ENCODE results near the gene MAPRE3. TPM values are rescaled to one million over a fixed set of nuclear protein-coding genes. Genes with fewer than 3 reads are reported as not detected.

MAPRE3 gene
- total RNA-seq, 1 donor from 2014 or later = 27.0 TPM

DNA sequence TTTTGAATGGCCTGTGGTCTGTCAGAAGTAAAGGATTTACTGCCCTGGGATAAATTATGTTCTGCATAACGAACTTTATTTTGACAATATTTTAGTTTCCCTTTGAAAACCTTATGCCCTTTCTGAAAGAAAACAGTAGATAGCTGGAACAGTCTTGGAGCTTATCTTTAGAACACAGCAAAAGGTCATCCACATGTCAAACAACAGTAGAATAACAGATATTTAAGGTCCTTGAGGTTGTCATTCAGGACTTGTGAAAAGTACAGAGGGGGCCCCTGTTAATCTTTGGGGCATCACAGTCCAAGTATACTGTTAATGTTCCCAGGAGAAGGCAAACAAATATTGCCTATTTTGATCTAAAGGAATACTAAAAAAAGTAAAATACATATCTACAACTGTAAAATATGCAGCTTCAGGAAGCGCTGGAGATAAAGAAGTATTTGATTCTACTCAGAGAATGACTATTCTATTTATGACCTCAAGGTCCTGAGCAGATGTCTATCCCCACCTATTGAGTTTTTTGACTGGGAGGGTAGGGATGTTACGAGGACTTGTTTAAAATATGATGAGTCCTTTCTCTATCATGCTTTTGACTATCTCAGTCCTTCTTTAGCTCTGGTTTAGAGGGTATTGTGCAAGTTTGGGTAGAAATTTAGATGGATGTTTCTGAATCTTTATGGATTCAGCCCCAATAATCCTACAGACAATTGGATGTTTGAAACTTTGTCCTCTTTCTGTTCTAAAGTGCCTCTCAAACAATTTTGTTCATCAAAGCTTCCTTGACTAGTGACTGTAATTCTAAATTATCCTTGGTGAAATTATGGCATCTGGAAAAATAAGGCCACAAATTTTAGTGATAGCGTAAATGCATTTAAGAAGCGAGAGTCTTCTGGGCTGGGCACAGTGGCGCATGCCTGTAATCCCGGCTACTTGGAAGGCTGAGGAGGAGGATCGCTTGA is 37.3 kb downstream of the MAPRE3 start:
- Histone ChIP-seq H3K27me3 (ENCODE audit: insufficient read depth, low read length) (no peaks in the 10 kb centered on the region), H3K4me2 (ENCODE audit: low read length) (no peak overlapping the region), H3K79me2 (ENCODE audit: insufficient read depth, low read length) (no peaks in the 10 kb centered on the region), H3K4me3 (ENCODE audit: insufficient read depth, low read depth, low read length) (no peak overlapping the region), H3K9ac (ENCODE audit: low read length) (no peak overlapping the region), H3K27ac (ENCODE audit: low read depth, low read length) (no peak overlapping the region), H3K36me3 (ENCODE audit: insufficient read depth, low read length) (no peaks in the 10 kb centered on the region), H2AFZ (ENCODE audit: low read depth, low read length) (no peak overlapping the region), H3K9me3 (ENCODE audit: insufficient read depth, low read depth, low read length) (no peaks in the 10 kb centered on the region), H3K4me1 (ENCODE audit: insufficient read depth, low read length) (peaks cover 16% of the 10 kb centered on the region), H4K20me1 (ENCODE audit: insufficient read depth, low read length) (peaks cover 15% of the 10 kb centered on the region)
- TF ChIP-seq, protein P1, sequence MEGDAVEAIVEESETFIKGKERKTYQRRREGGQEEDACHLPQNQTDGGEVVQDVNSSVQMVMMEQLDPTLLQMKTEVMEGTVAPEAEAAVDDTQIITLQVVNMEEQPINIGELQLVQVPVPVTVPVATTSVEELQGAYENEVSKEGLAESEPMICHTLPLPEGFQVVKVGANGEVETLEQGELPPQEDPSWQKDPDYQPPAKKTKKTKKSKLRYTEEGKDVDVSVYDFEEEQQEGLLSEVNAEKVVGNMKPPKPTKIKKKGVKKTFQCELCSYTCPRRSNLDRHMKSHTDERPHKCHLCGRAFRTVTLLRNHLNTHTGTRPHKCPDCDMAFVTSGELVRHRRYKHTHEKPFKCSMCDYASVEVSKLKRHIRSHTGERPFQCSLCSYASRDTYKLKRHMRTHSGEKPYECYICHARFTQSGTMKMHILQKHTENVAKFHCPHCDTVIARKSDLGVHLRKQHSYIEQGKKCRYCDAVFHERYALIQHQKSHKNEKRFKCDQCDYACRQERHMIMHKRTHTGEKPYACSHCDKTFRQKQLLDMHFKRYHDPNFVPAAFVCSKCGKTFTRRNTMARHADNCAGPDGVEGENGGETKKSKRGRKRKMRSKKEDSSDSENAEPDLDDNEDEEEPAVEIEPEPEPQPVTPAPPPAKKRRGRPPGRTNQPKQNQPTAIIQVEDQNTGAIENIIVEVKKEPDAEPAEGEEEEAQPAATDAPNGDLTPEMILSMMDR (IDR thresholded peaks at IDR 0.05; ENCODE audit: insufficient read depth, low read depth, low read length) = no peak
- no peak for TF ChIP-seq EZH2 (IDR thresholded peaks at IDR 0.05; ENCODE audit: insufficient read depth, low read length)
- DNase-seq (ENCODE audit: low read depth) (no peak), FAIRE-seq (no peak)
- Mint-ChIP-seq H3K4me3 (ENCODE audit: unreplicated experiment) (no peak overlapping the region), H3K36me3 (ENCODE audit: low read depth, unreplicated experiment) (peaks cover 8% of the 10 kb centered on the region), H3K27ac (ENCODE audit: unreplicated experiment) (no peak overlapping the region), H3K27me3 (ENCODE audit: low read depth, unreplicated experiment) (peaks cover 1% of the 10 kb centered on the region), H3K4me1 (ENCODE audit: low read depth, unreplicated experiment) (peaks cover 26% of the 10 kb centered on the region), H3K9me3 (ENCODE audit: unreplicated experiment) (no peaks in the 10 kb centered on the region)

- no peak for TF ChIP-seq EZH2 (IDR thresholded peaks at IDR 0.05; ENCODE audit: insufficient read depth, low read length)
- TF ChIP-seq, protein P1 (IDR thresholded peaks at IDR 0.05; ENCODE audit: insufficient read depth, low read depth, low read length) = no peak
- no peak for FAIRE-seq
- Mint-ChIP-seq H3K4me1 (ENCODE audit: low read depth, unreplicated experiment) (peaks cover 24% of the 10 kb centered on the region), H3K27ac (ENCODE audit: unreplicated experiment) (no peak overlapping the region), H3K36me3 (ENCODE audit: low read depth, unreplicated experiment) (peaks cover 9% of the 10 kb centered on the region), H3K9me3 (ENCODE audit: unreplicated experiment) (no peaks in the 10 kb centered on the region), H3K4me3 (ENCODE audit: unreplicated experiment) (no peak overlapping the region), H3K27me3 (ENCODE audit: low read depth, unreplicated experiment) (peaks cover 2% of the 10 kb centered on the region)
- peaks cover 11% of the 10 kb centered on the region for H3K4me1 ChIP-seq (ENCODE audit: insufficient read depth, low read length)
- H3K9me3 ChIP-seq (ENCODE audit: insufficient read depth, low read depth, low read length) = no peaks in the 10 kb centered on the region
- H3K4me3 ChIP-seq (ENCODE audit: insufficient read depth, low read depth, low read length) = no peak overlapping the region
- H3K79me2 ChIP-seq (ENCODE audit: insufficient read depth, low read length) = no peaks in the 10 kb centered on the region
- no peak overlapping the region for H3K27ac ChIP-seq (ENCODE audit: low read depth, low read length)
- no peak overlapping the region for H3K4me2 ChIP-seq (ENCODE audit: low read length)
- H3K36me3 ChIP-seq (ENCODE audit: insufficient read depth, low read length) = no peaks in the 10 kb centered on the region
- H3K27me3 ChIP-seq (ENCODE audit: insufficient read depth, low read length) = no peaks in the 10 kb centered on the region
- DNase-seq (ENCODE audit: low read depth) = no peak
- no peak overlapping the region for H2AFZ ChIP-seq (ENCODE audit: low read depth, low read length)
- no peak overlapping the region for H3K9ac ChIP-seq (ENCODE audit: low read length)
- H4K20me1 ChIP-seq (ENCODE audit: insufficient read depth, low read length) = peaks cover 11% of the 10 kb centered on the region
Observed at GRCh38 chr2:27008678-27009077, 38.2 kb downstream of the MAPRE3 start.

DNA sequence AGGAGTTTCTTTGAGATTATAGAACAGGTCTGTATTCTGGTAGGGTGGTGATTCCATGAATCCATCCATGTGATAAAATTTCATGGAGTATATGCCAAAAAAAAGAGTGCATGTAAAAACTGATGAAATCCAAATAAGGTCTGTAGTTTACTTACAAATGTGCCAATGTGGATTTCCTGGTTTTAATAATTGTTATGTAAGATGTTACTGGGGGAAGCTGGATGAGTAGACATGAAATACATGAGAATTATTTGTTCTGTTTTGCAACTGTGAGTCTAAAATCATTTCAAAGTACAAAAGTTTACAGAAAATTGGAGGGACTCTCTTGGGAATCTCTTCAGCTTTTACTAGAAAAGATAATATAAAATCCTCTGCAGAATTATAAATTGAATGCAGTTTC is 38.6 kb downstream of the MAPRE3 start:
- no peaks in the 10 kb centered on the region for H3K9me3 ChIP-seq (ENCODE audit: insufficient read depth, low read depth, low read length)
- H3K27me3 Mint-ChIP-seq (ENCODE audit: low read depth, unreplicated experiment) = peaks cover 2% of the 10 kb centered on the region
- FAIRE-seq = no peak

More for the DNA sequence above, 38.6 kb downstream of the MAPRE3 start:
- Histone ChIP-seq H4K20me1 (ENCODE audit: insufficient read depth, low read length) (peaks cover 8% of the 10 kb centered on the region), H3K27ac (ENCODE audit: low read depth, low read length) (no peak overlapping the region), H3K9ac (ENCODE audit: low read length) (no peak overlapping the region), H3K36me3 (ENCODE audit: insufficient read depth, low read length) (no peaks in the 10 kb centered on the region), H3K27me3 (ENCODE audit: insufficient read depth, low read length) (no peaks in the 10 kb centered on the region), H3K79me2 (ENCODE audit: insufficient read depth, low read length) (no peaks in the 10 kb centered on the region), H3K4me1 (ENCODE audit: insufficient read depth, low read length) (peaks cover 7% of the 10 kb centered on the region), H3K4me2 (ENCODE audit: low read length) (no peak overlapping the region), H2AFZ (ENCODE audit: low read depth, low read length) (no peak overlapping the region), H3K4me3 (ENCODE audit: insufficient read depth, low read depth, low read length) (no peak overlapping the region)
- peaks cover 20% of the 10 kb centered on the region for H3K4me1 Mint-ChIP-seq (ENCODE audit: low read depth, unreplicated experiment)
- H3K27ac Mint-ChIP-seq (ENCODE audit: unreplicated experiment) = no peak overlapping the region
- no peak for DNase-seq (ENCODE audit: low read depth)
- H3K4me3 Mint-ChIP-seq (ENCODE audit: unreplicated experiment) = no peak overlapping the region
- H3K9me3 Mint-ChIP-seq (ENCODE audit: unreplicated experiment) = no peaks in the 10 kb centered on the region
- TF ChIP-seq EZH2 (IDR thresholded peaks at IDR 0.05; ENCODE audit: insufficient read depth, low read length) = no peak
- TF ChIP-seq, protein P1 (IDR thresholded peaks at IDR 0.05; ENCODE audit: insufficient read depth, low read depth, low read length) = no peak
- peaks cover 9% of the 10 kb centered on the region for H3K36me3 Mint-ChIP-seq (ENCODE audit: low read depth, unreplicated experiment)
